Fibroblast of lung (primary cell): Measurements from ENCODE around the gene ETFB.

ENCODE experiments used
- CTCF ChIP-seq, 2 donors: IDR thresholded peaks in 1 of 2; conservative IDR thresholded peaks in 1 of 2; 1 replicate in 1 of 2; 2 replicates in 1 of 2; pipeline ENCODE4 v1.5.1; 2011 to 2012; ENCODE audit warnings: low read length in 2 of 2, control low read depth in 1 of 2, inconsistent platforms in 1 of 2, low read depth in 1 of 2, mild to moderate bottlenecking in 1 of 2
- EZH2 ChIP-seq: IDR thresholded peaks from 2 replicates; pipeline ENCODE4 v1.5.1; 2012; ENCODE audit warnings: low read length, control low read depth, mild to moderate bottlenecking; ENCODE audit errors: missing control alignments

- TF ChIP-seq CTCF (conservative IDR thresholded peaks at IDR 0.05 in 1 of 2, IDR thresholded peaks at IDR 0.05 in 1 of 2; ENCODE audit: low read depth in 1 of 2, low read length in 2 of 2) (no peak), EZH2 (no peak)
Observed at GRCh38 chr19:51321799-51322198, 44.4 kb downstream of the ETFB start.
